ENCODE results near the gene HELT.

The HELT gene

DNA sequence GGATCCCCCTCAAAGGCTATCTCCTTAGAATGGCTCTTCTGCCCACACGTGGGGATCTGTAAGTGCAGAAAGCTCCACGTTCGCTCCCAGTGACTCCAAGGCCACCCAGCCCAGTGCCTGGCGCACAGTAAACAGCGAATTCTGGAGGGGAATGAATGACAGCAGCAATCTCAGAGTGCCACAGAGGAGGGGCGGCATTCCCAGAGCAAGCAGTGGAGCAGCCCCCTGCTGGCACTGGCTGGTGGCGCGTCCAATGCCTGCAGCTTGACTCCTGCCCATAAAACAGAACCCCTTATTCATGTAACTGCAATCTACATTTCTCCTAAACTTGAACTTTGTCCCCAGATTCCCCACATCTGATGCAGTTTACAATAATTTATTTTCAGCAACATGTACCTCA, 6.9 kb upstream of the HELT start:
- TF ChIP-seq ZNF202 (tag by site-specific recombination; IDR thresholded peaks at IDR 0.05; ENCODE audit: borderline replicate concordance) (no peak), ZNF660 (tag by site-specific recombination; IDR thresholded peaks at IDR 0.05) (no peak), ZIC2 (tag by site-specific recombination; IDR thresholded peaks at IDR 0.05) (peak; percentile 15; the same call in 1 of the 2 replicates), ZNF335 (tag by site-specific recombination; conservative IDR thresholded peaks at IDR 0.05) (peak; percentile 32; the same call in 1 of the 2 replicates), ZNF654 (tag by site-specific recombination; IDR thresholded peaks at IDR 0.05; ENCODE audit: low read depth) (0 out of 2 replicates have a peak, but pooled peaks have one; percentile 7)
- TF ChIP-seq, protein P1, sequence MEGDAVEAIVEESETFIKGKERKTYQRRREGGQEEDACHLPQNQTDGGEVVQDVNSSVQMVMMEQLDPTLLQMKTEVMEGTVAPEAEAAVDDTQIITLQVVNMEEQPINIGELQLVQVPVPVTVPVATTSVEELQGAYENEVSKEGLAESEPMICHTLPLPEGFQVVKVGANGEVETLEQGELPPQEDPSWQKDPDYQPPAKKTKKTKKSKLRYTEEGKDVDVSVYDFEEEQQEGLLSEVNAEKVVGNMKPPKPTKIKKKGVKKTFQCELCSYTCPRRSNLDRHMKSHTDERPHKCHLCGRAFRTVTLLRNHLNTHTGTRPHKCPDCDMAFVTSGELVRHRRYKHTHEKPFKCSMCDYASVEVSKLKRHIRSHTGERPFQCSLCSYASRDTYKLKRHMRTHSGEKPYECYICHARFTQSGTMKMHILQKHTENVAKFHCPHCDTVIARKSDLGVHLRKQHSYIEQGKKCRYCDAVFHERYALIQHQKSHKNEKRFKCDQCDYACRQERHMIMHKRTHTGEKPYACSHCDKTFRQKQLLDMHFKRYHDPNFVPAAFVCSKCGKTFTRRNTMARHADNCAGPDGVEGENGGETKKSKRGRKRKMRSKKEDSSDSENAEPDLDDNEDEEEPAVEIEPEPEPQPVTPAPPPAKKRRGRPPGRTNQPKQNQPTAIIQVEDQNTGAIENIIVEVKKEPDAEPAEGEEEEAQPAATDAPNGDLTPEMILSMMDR (tag by site-specific recombination; IDR thresholded peaks at IDR 0.05) = peak; percentile 51; the same call in 1 of the 2 replicates
- CTCF ChIA-PET = interaction anchor here (1.0 to 2.1 kb wide), 4 partner anchors 11 to 266 kb away, joined by 3 to 8 read pairs (median 5); no protein-coding TSS in a partner anchor
- H3K4me3 ChIP-seq (ENCODE audit: low read depth, low read length) = no peak overlapping the region
- no peaks in the 10 kb centered on the region for H3K4me1 ChIP-seq (ENCODE audit: control insufficient read depth, insufficient read depth, low read length)
- no peaks in the 10 kb centered on the region for H3K9me3 ChIP-seq (ENCODE audit: control insufficient read depth, insufficient read depth, low read depth, low read length)
- POLR2A ChIA-PET = no interaction called here
- H3K27ac ChIP-seq (ENCODE audit: extremely low read depth, low read depth, low read length) = no peak overlapping the region
- H3K36me3 ChIP-seq (ENCODE audit: control insufficient read depth in 2 of 2, insufficient read depth in 1 of 2, low read length in 2 of 2) = no peaks in the 10 kb centered on the region

DNA sequence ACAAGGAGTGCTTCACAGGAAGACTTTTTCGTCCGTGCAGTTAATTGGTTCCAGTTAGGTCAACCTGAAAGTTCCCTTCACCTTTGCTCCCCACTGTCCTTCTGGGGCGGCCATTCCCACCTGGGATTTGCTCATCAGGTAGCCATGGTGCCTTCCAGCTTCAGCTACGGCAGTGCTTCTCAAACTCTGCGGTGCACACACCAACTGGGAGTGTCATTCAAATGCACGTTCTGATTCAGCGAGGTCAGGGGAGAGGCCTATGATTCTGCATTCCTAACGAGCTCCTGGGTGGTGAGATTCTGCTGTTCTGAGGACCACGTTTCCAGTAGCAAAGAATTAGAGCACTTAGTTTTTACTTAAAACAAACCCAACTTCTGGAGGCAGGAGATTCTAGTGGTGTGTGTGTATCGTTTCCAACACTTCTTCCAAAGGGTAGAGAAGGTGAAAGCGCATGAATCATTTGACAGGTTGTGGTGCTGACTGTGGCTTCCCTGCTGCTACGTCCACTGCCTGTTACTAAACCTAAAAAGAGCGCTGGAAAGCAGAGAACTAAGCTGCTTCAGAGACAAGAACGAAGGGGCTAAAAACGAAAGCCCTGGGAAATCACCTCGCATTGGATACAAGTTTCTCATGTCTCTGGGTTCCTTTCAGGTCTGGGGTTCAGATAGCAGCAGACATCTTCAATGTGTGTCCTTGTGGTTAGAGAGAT, 4.7 kb upstream of the HELT start:
- ChIA-PET CTCF (interaction anchor here (0.6 to 1.8 kb wide), 3 partner anchors 8 to 1498 kb away, joined by 3 to 6 read pairs (median 3); no protein-coding TSS in a partner anchor), POLR2A (no interaction called here)
- H3K4me3 ChIP-seq (ENCODE audit: low read depth, low read length) = no peak overlapping the region
- peaks cover 4% of the 10 kb centered on the region for H3K4me1 ChIP-seq (ENCODE audit: control insufficient read depth, insufficient read depth, low read length)
- TF ChIP-seq, protein P2, sequence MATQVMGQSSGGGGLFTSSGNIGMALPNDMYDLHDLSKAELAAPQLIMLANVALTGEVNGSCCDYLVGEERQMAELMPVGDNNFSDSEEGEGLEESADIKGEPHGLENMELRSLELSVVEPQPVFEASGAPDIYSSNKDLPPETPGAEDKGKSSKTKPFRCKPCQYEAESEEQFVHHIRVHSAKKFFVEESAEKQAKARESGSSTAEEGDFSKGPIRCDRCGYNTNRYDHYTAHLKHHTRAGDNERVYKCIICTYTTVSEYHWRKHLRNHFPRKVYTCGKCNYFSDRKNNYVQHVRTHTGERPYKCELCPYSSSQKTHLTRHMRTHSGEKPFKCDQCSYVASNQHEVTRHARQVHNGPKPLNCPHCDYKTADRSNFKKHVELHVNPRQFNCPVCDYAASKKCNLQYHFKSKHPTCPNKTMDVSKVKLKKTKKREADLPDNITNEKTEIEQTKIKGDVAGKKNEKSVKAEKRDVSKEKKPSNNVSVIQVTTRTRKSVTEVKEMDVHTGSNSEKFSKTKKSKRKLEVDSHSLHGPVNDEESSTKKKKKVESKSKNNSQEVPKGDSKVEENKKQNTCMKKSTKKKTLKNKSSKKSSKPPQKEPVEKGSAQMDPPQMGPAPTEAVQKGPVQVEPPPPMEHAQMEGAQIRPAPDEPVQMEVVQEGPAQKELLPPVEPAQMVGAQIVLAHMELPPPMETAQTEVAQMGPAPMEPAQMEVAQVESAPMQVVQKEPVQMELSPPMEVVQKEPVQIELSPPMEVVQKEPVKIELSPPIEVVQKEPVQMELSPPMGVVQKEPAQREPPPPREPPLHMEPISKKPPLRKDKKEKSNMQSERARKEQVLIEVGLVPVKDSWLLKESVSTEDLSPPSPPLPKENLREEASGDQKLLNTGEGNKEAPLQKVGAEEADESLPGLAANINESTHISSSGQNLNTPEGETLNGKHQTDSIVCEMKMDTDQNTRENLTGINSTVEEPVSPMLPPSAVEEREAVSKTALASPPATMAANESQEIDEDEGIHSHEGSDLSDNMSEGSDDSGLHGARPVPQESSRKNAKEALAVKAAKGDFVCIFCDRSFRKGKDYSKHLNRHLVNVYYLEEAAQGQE (tag by site-specific recombination; IDR thresholded peaks at IDR 0.05) = no peak
- TF ChIP-seq ZNF354C (tag by site-specific recombination; IDR thresholded peaks at IDR 0.05; ENCODE audit: borderline replicate concordance, low read depth) (no peak), ZNF223 (tag by site-specific recombination; IDR thresholded peaks at IDR 0.05) (no peak), TCF7L2 (IDR thresholded peaks at IDR 0.05; ENCODE audit: borderline replicate concordance, low read depth, low read length) (no peak), ZNF514 (tag by site-specific recombination; IDR thresholded peaks at IDR 0.05) (no peak), ZXDB (tag by site-specific recombination; IDR thresholded peaks at IDR 0.05) (no peak), ZNF701 (tag by site-specific recombination; IDR thresholded peaks at IDR 0.05) (no peak), ZNF548 (tag by site-specific recombination; IDR thresholded peaks at IDR 0.05) (no peak), HOXC10 (CRISPR knock-in tag; IDR thresholded peaks at IDR 0.05) (no peak), ZNF585B (tag by site-specific recombination; IDR thresholded peaks at IDR 0.05) (no peak), ZFP3 (tag by site-specific recombination; IDR thresholded peaks at IDR 0.05; ENCODE audit: low read depth) (no peak), ZNF571 (tag by site-specific recombination; IDR thresholded peaks at IDR 0.05) (no peak), ZNF510 (tag by site-specific recombination; IDR thresholded peaks at IDR 0.05; ENCODE audit: insufficient replicate concordance) (no peak), ZNF654 (tag by site-specific recombination; IDR thresholded peaks at IDR 0.05; ENCODE audit: low read depth) (no peak), ZNF561 (tag by site-specific recombination; IDR thresholded peaks at IDR 0.05; ENCODE audit: borderline replicate concordance) (no peak), HOXD13 (CRISPR knock-in tag; IDR thresholded peaks at IDR 0.05; ENCODE audit: borderline replicate concordance) (no peak)
- TF ChIP-seq, protein P3, sequence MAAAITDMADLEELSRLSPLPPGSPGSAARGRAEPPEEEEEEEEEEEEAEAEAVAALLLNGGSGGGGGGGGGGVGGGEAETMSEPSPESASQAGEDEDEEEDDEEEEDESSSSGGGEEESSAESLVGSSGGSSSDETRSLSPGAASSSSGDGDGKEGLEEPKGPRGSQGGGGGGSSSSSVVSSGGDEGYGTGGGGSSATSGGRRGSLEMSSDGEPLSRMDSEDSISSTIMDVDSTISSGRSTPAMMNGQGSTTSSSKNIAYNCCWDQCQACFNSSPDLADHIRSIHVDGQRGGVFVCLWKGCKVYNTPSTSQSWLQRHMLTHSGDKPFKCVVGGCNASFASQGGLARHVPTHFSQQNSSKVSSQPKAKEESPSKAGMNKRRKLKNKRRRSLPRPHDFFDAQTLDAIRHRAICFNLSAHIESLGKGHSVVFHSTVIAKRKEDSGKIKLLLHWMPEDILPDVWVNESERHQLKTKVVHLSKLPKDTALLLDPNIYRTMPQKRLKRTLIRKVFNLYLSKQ (tag by site-specific recombination; IDR thresholded peaks at IDR 0.05; ENCODE audit: borderline replicate concordance) = no peak
- TF ChIP-seq, protein P4, sequence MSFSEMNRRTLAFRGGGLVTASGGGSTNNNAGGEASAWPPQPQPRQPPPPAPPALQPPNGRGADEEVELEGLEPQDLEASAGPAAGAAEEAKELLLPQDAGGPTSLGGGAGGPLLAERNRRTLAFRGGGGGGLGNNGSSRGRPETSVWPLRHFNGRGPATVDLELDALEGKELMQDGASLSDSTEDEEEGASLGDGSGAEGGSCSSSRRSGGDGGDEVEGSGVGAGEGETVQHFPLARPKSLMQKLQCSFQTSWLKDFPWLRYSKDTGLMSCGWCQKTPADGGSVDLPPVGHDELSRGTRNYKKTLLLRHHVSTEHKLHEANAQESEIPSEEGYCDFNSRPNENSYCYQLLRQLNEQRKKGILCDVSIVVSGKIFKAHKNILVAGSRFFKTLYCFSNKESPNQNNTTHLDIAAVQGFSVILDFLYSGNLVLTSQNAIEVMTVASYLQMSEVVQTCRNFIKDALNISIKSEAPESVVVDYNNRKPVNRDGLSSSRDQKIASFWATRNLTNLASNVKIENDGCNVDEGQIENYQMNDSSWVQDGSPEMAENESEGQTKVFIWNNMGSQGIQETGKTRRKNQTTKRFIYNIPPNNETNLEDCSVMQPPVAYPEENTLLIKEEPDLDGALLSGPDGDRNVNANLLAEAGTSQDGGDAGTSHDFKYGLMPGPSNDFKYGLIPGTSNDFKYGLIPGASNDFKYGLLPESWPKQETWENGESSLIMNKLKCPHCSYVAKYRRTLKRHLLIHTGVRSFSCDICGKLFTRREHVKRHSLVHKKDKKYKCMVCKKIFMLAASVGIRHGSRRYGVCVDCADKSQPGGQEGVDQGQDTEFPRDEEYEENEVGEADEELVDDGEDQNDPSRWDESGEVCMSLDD (tag by site-specific recombination; IDR thresholded peaks at IDR 0.05) = no peak
- no peaks in the 10 kb centered on the region for H3K9me3 ChIP-seq (ENCODE audit: control insufficient read depth, insufficient read depth, low read depth, low read length)
- no peak overlapping the region for H3K27ac ChIP-seq (ENCODE audit: extremely low read depth, low read depth, low read length)
- no peaks in the 10 kb centered on the region for H3K36me3 ChIP-seq (ENCODE audit: control insufficient read depth in 2 of 2, insufficient read depth in 1 of 2, low read length in 2 of 2)

Data from HEK293 (cell line).